ENCODE results near the gene PLPP3.

- TF ChIP-seq CTCF (IDR thresholded peaks at IDR 0.05): no peak
- no peak for TF ChIP-seq POLR2A (IDR thresholded peaks at IDR 0.05)
These were observed 52.7 kb downstream of the PLPP3 start for GRCh38 chr1:56526571-56527174.

Measured in testis (tissue), 2 donors.